Spleen (tissue), 11 donors: Measurements from ENCODE around the gene CLBA1. TPM values are rescaled to one million over a fixed set of nuclear protein-coding genes. Genes with fewer than 3 reads are reported as not detected.

ENCODE experiments used
- DNase-seq: peaks from one replicate; pipeline ENCODE4 v3.0.0-alpha.2; 2020
- H3K27ac ChIP-seq, 8 donors: fragments of 200-600 bp; sonication (generic) in 7 of 8; 1 replicate in 4 of 8; 2 replicates in 4 of 8; pipeline versions ENCODE4 v1.5.0 to v1.8.0; 2016 to 2021; ENCODE audit warnings: inconsistent platforms in 4 of 8, mild to moderate bottlenecking in 4 of 8, moderate library complexity in 1 of 8
- H3K27me3 ChIP-seq, 7 donors: fragments of 200-600 bp; sonication (generic) in 6 of 7; replicated peaks in 1 of 7; 1 replicate in 4 of 7; 2 replicates in 3 of 7; pipeline versions ENCODE4 v1.5.0 to v1.8.0; 2016 to 2021; ENCODE audit warnings: inconsistent platforms in 3 of 7, mild to moderate bottlenecking in 1 of 7
- H3K36me3 ChIP-seq, 6 donors: fragments of 200-600 bp; sonication (generic) in 5 of 6; 1 replicate in 4 of 6; 2 replicates in 2 of 6; pipeline versions ENCODE4 v1.5.0 to v1.8.0; 2016 to 2021; ENCODE audit warnings: inconsistent platforms in 2 of 6
- H3K4me1 ChIP-seq, 6 donors: fragments of 200-600 bp; sonication (generic) in 5 of 6; 1 replicate in 3 of 6; 2 replicates in 3 of 6; pipeline versions ENCODE4 v1.5.0 to v1.8.0; 2016 to 2021; ENCODE audit warnings: inconsistent platforms in 3 of 6
- H3K4me3 ChIP-seq, 8 donors: fragments of 200-600 bp; sonication (generic) in 7 of 8; 1 replicate in 4 of 8; 2 replicates in 4 of 8; pipeline versions ENCODE4 v1.5.0 to v1.8.0; 2016 to 2021; ENCODE audit warnings: inconsistent platforms in 4 of 8, mild to moderate bottlenecking in 4 of 8, moderate library complexity in 2 of 8
- H3K9me3 ChIP-seq, 8 donors: fragments of 200-600 bp; sonication (generic) in 7 of 8; 1 replicate in 4 of 8; 2 replicates in 4 of 8; pipeline versions ENCODE4 v1.5.0 to v1.8.0; 2016 to 2021; ENCODE audit warnings: inconsistent platforms in 4 of 8
- CTCF ChIP-seq, 11 experiments: fragments of 200-600 bp in 7 of 11; fragments of 450-650 bp in 4 of 11; sonication (generic) in 4 of 11; IDR thresholded peaks in 8 of 11; conservative IDR thresholded peaks in 3 of 11; 1 replicate in 7 of 11; 2 replicates in 4 of 11; pipeline versions ENCODE4 v1.4.0 to v1.8.0; 2016 to 2021; ENCODE audit warnings: antibody characterized with exemption in 11 of 11, inconsistent platforms in 4 of 11, mild to moderate bottlenecking in 1 of 11
- POLR2A ChIP-seq, 3 donors: fragments of 450-650 bp; IDR thresholded peaks; one replicate each; pipeline ENCODE4 v1.5.1; 2017; ENCODE audit warnings: antibody characterized with exemption in 3 of 3, mild to moderate bottlenecking in 1 of 3
- POLR2AphosphoS5 ChIP-seq, 3 donors: sonication (generic); formaldehyde crosslinking; IDR thresholded peaks; one replicate each; pipeline ENCODE4 v1.5.1; 2017; ENCODE audit warnings: antibody characterized with exemption in 3 of 3
- WGBS, 5 donors: extraction: QIAGEN DNeasy Blood & Tissue Kit in 3 of 5; methylation state at CpG; one replicate each; pipeline versions ENCODE4 v1.1.5 to v1.1.7; 2013 to 2018; 5-methylcytosine and 5-hydroxymethylcytosine counted together
- intact Hi-C: fragments of 100-400 bp; cut with DNase I; formaldehyde crosslinking; loops from one replicate; pipeline ENCODE4 v1.15.0; 2023; ENCODE audit warnings: low total_unique reads
- polyA plus RNA-seq, 3 donors: library from polyadenylated mRNA; stranded (reverse); fragments of 200-250 nt; gene quantifications; one replicate each; pipeline ENCODE4 v1.2.1, GENCODE V29; 2013
- total RNA-seq, 7 donors: library from RNA; depleted of rRNA in 3 of 7; stranded (reverse); fragments of >200 nt in 3 of 7; fragmentation: NEBNext Ultra II Directional in 4 of 7; extraction: Animal tissue kit (Norgen Biotek cat#: 25700) in 4 of 7; gene quantifications; one replicate each; pipeline versions ENCODE4 v1.1.0 to v1.2.1, GENCODE V29; 2016 to 2021
- donor health status: healthy with polysubstance abuse.
- donor health status: DM: no; HTN: no; CAD: no; lungs with moderate emphysema.
- donor health status: DM: no; HTN: no; CAD: no.
- donor health status: Bipolar disorder and iron deficiency.
- donor health status: healthy.
- donor health status: DM: no; HTN: no; CAD: no.
- donor health status: DM: yes; HTN: yes; CAD: no.

The CLBA1 gene
- total and polyA plus RNA-seq, 10 donors = 1.7 to 4.3 (median 3.7) TPM

GRCh38 chr14:104956290-104956890 lies 29.2 kb upstream of the CLBA1 start:
- no peak overlapping the region for H3K27ac ChIP-seq
- no peaks in the 10 kb centered on the region for H3K4me1 ChIP-seq
- DNase-seq = peak; percentile 45
- H3K4me3 ChIP-seq = no peak overlapping the region
- H3K36me3 ChIP-seq = no peaks in the 10 kb centered on the region
- intact Hi-C loops = no loop called here
- H3K27me3 ChIP-seq = peaks cover 0 to 29% (median 14%) of the 10 kb centered on the region in 7 donors
- no peaks in the 10 kb centered on the region for H3K9me3 ChIP-seq
- WGBS, 5 donors = 82 to 87% (median 87%) methylated on average over 12 to 14 of the region's 14 CpGs
- TF ChIP-seq POLR2AphosphoS5 (IDR thresholded peaks at IDR 0.05) = no peak
- TF ChIP-seq CTCF (IDR thresholded peaks at IDR 0.05 in 8 of 11, conservative IDR thresholded peaks at IDR 0.05 in 3 of 11) = no peak
- no peak for TF ChIP-seq POLR2A (IDR thresholded peaks at IDR 0.05)

- H3K27me3 ChIP-seq = peaks cover 0 to 29% (median 14%) of the 10 kb centered on the region in 7 donors
- H3K36me3 ChIP-seq = no peaks in the 10 kb centered on the region
- peak; percentile 51 for DNase-seq
- no peak overlapping the region for H3K27ac ChIP-seq
- intact Hi-C loops = no loop called here
- H3K4me1 ChIP-seq = no peaks in the 10 kb centered on the region
- 75 to 81% (median 78%) methylated on average over 22 to 25 of the region's 25 CpGs for WGBS, 5 donors
- TF ChIP-seq POLR2A (IDR thresholded peaks at IDR 0.05) = no peak
- no peak for TF ChIP-seq POLR2AphosphoS5 (IDR thresholded peaks at IDR 0.05)
- TF ChIP-seq CTCF (IDR thresholded peaks at IDR 0.05 in 8 of 11, conservative IDR thresholded peaks at IDR 0.05 in 3 of 11) = no peak
- H3K9me3 ChIP-seq = no peaks in the 10 kb centered on the region
- no peak overlapping the region for H3K4me3 ChIP-seq
Measured at GRCh38 chr14:104957146-104958113, 28.2 kb upstream of the CLBA1 start.

- 81 to 91% (median 84%) methylated on average over 7 of the region's 7 CpGs for WGBS, 5 donors
- TF ChIP-seq POLR2A (IDR thresholded peaks at IDR 0.05) (no peak), CTCF (IDR thresholded peaks at IDR 0.05 in 8 of 11, conservative IDR thresholded peaks at IDR 0.05 in 3 of 11) (no peak), POLR2AphosphoS5 (IDR thresholded peaks at IDR 0.05) (no peak)
- Histone ChIP-seq H3K9me3 (no peaks in the 10 kb centered on the region), H3K27ac (no peak overlapping the region), H3K27me3 (peaks cover 0 to 39% (median 18%) of the 10 kb centered on the region in 7 donors), H3K4me3 (no peak overlapping the region), H3K4me1 (peaks cover 7 to 23% (median 16%) of the 10 kb centered on the region in 6 donors), H3K36me3 (no peaks in the 10 kb centered on the region)
- peak; percentile 6 for DNase-seq
- intact Hi-C loops = no loop called here
Measured at GRCh38 chr14:104964546-104964945, 21.0 kb upstream of the CLBA1 start.
